H1 (cell line): ENCODE results near the gene COL19A1. TPM values are rescaled to one million over a fixed set of nuclear protein-coding genes. Genes with fewer than 3 reads are reported as not detected.

Experiments used
- CTCF ChIA-PET: fragments of 300-600 bp; sonication (Branson Sonifier 250); formaldehyde crosslinking; loops from one replicate; lab custom pipeline; 2021; ENCODE audit not compliant: partially characterized antibody; lab: Charles Lee
- POLR2A ChIA-PET: fragments of 300-600 bp; sonication (Branson Sonifier 250); formaldehyde crosslinking; loops from one replicate; lab custom pipeline; 2021; ENCODE audit warnings: inconsistent platforms; ENCODE audit not compliant: partially characterized antibody; lab: Charles Lee
- DNase-seq, 2 experiments: peaks; one replicate each; pipeline versions ENCODE4 v3.0.0 to v3.0.0-alpha.2; 2010 to 2022; ENCODE audit warnings: low spot score in 2 of 2, low read depth in 1 of 2, mixed read lengths in 1 of 2
- FAIRE-seq: peaks from 2 replicates; lab custom pipeline; 2011; peaks lifted over from hg19 to GRCh38; lab: Jason Lieb, UNC
- H2AFZ ChIP-seq: 2 replicates; pipeline ENCODE4 v1.8.1; 2012; ENCODE audit warnings: low read length, inconsistent platforms
- H2AK5ac ChIP-seq: 2 replicates; pipeline ENCODE4 v1.6.1; 2013; ENCODE audit warnings: low read depth, low read length
- H2BK120ac ChIP-seq: replicated peaks from 2 replicates; pipeline ENCODE3; 2013; ENCODE audit warnings: low read depth, low read length, inconsistent platforms
- H2BK12ac ChIP-seq: 2 replicates; pipeline ENCODE4 v1.6.1; 2013; ENCODE audit warnings: low read depth, low read length
- H2BK15ac ChIP-seq: 2 replicates; pipeline ENCODE4 v1.6.1; 2013; ENCODE audit warnings: low read length
- H2BK20ac ChIP-seq: 2 replicates; pipeline ENCODE4 v1.6.1; 2013; ENCODE audit warnings: low read length
- H2BK5ac ChIP-seq: 2 replicates; pipeline ENCODE4 v1.6.1; 2013; ENCODE audit warnings: low read depth, low read length
- H3K14ac ChIP-seq: 2 replicates; pipeline ENCODE4 v1.6.1; 2013; ENCODE audit warnings: inconsistent platforms; ENCODE audit not compliant: insufficient read length
- H3K18ac ChIP-seq: 2 replicates; pipeline ENCODE4 v1.6.1; 2013; ENCODE audit warnings: low read length; ENCODE audit errors: extremely low read depth
- H3K23ac ChIP-seq: 2 replicates; pipeline ENCODE4 v1.6.1; 2013; ENCODE audit warnings: inconsistent platforms; ENCODE audit not compliant: insufficient read length
- H3K23me2 ChIP-seq: 2 replicates; pipeline ENCODE4 v1.6.1; 2013; ENCODE audit warnings: low read depth, low read length
- H3K27ac ChIP-seq: 2 replicates; pipeline ENCODE4 v1.6.1; 2011; ENCODE audit warnings: low read depth, low read length, inconsistent platforms
- H3K27me3 ChIP-seq, 4 experiments: replicated peaks in 1 of 4; 1 replicate in 1 of 4; 2 replicates in 3 of 4; pipeline versions ENCODE4 v1.6.1 to v1.8.1; 2011 to 2013; ENCODE audit warnings: low read length in 3 of 4, mild to moderate bottlenecking in 3 of 4, inconsistent platforms in 2 of 4, mixed read lengths in 2 of 4, moderate library complexity in 1 of 4; ENCODE audit not compliant: control insufficient read depth in 3 of 4, insufficient read depth in 3 of 4; ENCODE audit errors: extremely low read depth in 1 of 4
- H3K36me3 ChIP-seq, 4 experiments: 2 replicates each; pipeline versions ENCODE4 v1.6.1 to v1.8.1; 2011 to 2013; ENCODE audit warnings: mild to moderate bottlenecking in 4 of 4, low read length in 3 of 4, moderate library complexity in 2 of 4, control low read depth in 1 of 4, inconsistent platforms in 1 of 4; ENCODE audit not compliant: insufficient read depth in 4 of 4, control insufficient read depth in 2 of 4
- H3K4ac ChIP-seq: replicated peaks from 2 replicates; pipeline ENCODE3; 2013; ENCODE audit warnings: low read length, low read depth, mixed read lengths, inconsistent platforms; ENCODE audit not compliant: insufficient read length
- H3K4me1 ChIP-seq, 4 experiments: replicated peaks in 1 of 4; 1 replicate in 1 of 4; 2 replicates in 3 of 4; pipeline versions ENCODE4 v1.6.1 to v1.8.1; 2011 to 2013; ENCODE audit warnings: low read length in 3 of 4, inconsistent platforms in 2 of 4, mixed read lengths in 1 of 4; ENCODE audit not compliant: insufficient read depth in 4 of 4, control insufficient read depth in 3 of 4
- H3K4me2 ChIP-seq, 2 experiments: 2 replicates each; pipeline versions ENCODE4 v1.6.1 to v1.8.1; 2011 to 2013; ENCODE audit warnings: low read depth in 2 of 2, low read length in 2 of 2, control low read depth in 1 of 2, inconsistent platforms in 1 of 2, mild to moderate bottlenecking in 1 of 2; ENCODE audit not compliant: insufficient read depth in 1 of 2
- H3K4me3 ChIP-seq, 4 experiments: fragments of 200-600, 300-600 bp in 1 of 4; sonication (generic), shearing (Covaris generic), sonication (Bioruptor Twin) in 1 of 4; 2 replicates each; pipeline versions ENCODE4 v1.5.1 to v1.8.1; 2011 to 2016; ENCODE audit warnings: low read length in 4 of 4, low read depth in 3 of 4, control low read depth in 2 of 4, inconsistent platforms in 2 of 4, mild to moderate bottlenecking in 2 of 4, mixed read lengths in 1 of 4, moderate library complexity in 1 of 4; ENCODE audit not compliant: insufficient read depth in 2 of 4; ENCODE audit errors: extremely low read depth in 1 of 4
- H3K56ac ChIP-seq: replicated peaks from 2 replicates; pipeline ENCODE3; 2013; ENCODE audit warnings: low read depth, mild to moderate bottlenecking, mixed read lengths, low read length, inconsistent platforms; ENCODE audit not compliant: insufficient read length
- H3K79me1 ChIP-seq: 2 replicates; pipeline ENCODE4 v1.6.1; 2013; ENCODE audit warnings: low read depth, low read length, control low read depth
- H3K79me2 ChIP-seq, 2 experiments: 2 replicates each; pipeline versions ENCODE4 v1.6.1 to v1.8.1; 2012 to 2013; ENCODE audit warnings: low read length in 2 of 2, mild to moderate bottlenecking in 2 of 2, inconsistent platforms in 1 of 2; ENCODE audit not compliant: insufficient read depth in 2 of 2, control insufficient read depth in 1 of 2
- H3K9ac ChIP-seq, 4 experiments: replicated peaks in 1 of 4; 1 replicate in 1 of 4; 2 replicates in 3 of 4; pipeline versions ENCODE4 v1.6.1 to v1.8.1; 2011 to 2013; ENCODE audit warnings: low read depth in 3 of 4, low read length in 3 of 4, control low read depth in 2 of 4, mild to moderate bottlenecking in 2 of 4, moderate library complexity in 2 of 4, inconsistent platforms in 1 of 4; ENCODE audit errors: extremely low read depth in 1 of 4
- H3K9me3 ChIP-seq, 2 experiments: 2 replicates each; pipeline versions ENCODE4 v1.6.1 to v1.8.1; 2012 to 2013; ENCODE audit warnings: mild to moderate bottlenecking in 2 of 2, moderate library complexity in 2 of 2, control low read depth in 1 of 2, inconsistent platforms in 1 of 2, low read depth in 1 of 2, low read length in 1 of 2, mixed read lengths in 1 of 2; ENCODE audit not compliant: insufficient read depth in 2 of 2
- H4K20me1 ChIP-seq, 2 experiments: replicated peaks in 1 of 2; 2 replicates each; pipeline versions ENCODE3 to v1.8.1; 2011 to 2013; ENCODE audit warnings: inconsistent platforms in 2 of 2, low read length in 2 of 2, mild to moderate bottlenecking in 1 of 2; ENCODE audit not compliant: insufficient read depth in 2 of 2, control insufficient read depth in 1 of 2
- H4K5ac ChIP-seq: 2 replicates; pipeline ENCODE4 v1.6.1; 2013; ENCODE audit warnings: low read length, low read depth, mixed read lengths, inconsistent platforms; ENCODE audit not compliant: insufficient read length
- H4K8ac ChIP-seq: 2 replicates; pipeline ENCODE4 v1.8.0; 2013; ENCODE audit warnings: mild to moderate bottlenecking, moderate library complexity, low read length, inconsistent platforms; ENCODE audit not compliant: insufficient read depth; ENCODE audit errors: extremely low read depth
- H4K91ac ChIP-seq: replicated peaks from 2 replicates; pipeline ENCODE3; 2013; ENCODE audit warnings: low read length, mixed read lengths, inconsistent platforms; ENCODE audit not compliant: insufficient read length
- BACH1 ChIP-seq: IDR thresholded peaks from 2 replicates; pipeline ENCODE4 v1.6.1; 2012; ENCODE audit warnings: low read length, improper control_type of control experiment
- MAFK ChIP-seq: IDR thresholded peaks from 2 replicates; pipeline ENCODE4 v1.6.1; 2012; ENCODE audit warnings: low read depth, mild to moderate bottlenecking, improper control_type of control experiment, low read length
- WGBS, 2 experiments: shearing (Covaris generic) in 1 of 2; methylation state at CpG; one replicate each; pipeline versions ENCODE4 v1.1.6 to v1.1.7; 2013 to 2015; ENCODE audit warnings: low lambda C conversion rate in 2 of 2, mixed read lengths in 2 of 2, inconsistent platforms in 1 of 2, low coverage in 1 of 2, missing lambda C conversion rate in 1 of 2; ENCODE audit not compliant: insufficient replicate concordance in 2 of 2, insufficient coverage in 1 of 2, insufficient read length in 1 of 2; ENCODE audit errors: extremely low coverage in 1 of 2, missing lambda C conversion rate in 1 of 2; 5-methylcytosine and 5-hydroxymethylcytosine counted together
- polyA plus RNA-seq, 7 experiments: library from polyadenylated mRNA; depleted of rRNA in 3 of 7; stranded (reverse) in 5 of 7; unstranded in 2 of 7; fragments of >200 nt in 5 of 7; fragments of 200-250 nt in 2 of 7; gene quantifications; 1 replicate in 5 of 7; 2 replicates in 1 of 7; 4 replicates in 1 of 7; pipeline versions ENCODE4 v1.2.1 to v1.2.3, GENCODE V29; 2011 to 2013; ENCODE audit warnings: missing spikeins in 2 of 7, mixed read lengths in 2 of 7
- total RNA-seq: library from RNA; stranded (reverse); fragmentation: NEBNext Ultra II Directional; extraction: Animal tissue kit (Norgen Biotek cat#: 25700); gene quantifications from 2 replicates; pipeline ENCODE4 v1.2.1, GENCODE V29; 2021

The COL19A1 gene
- total and polyA plus RNA-seq, 2 of the 8 experiments (the other 6 are each of a cell fraction or from before 2014, with no cell fraction given): not detected

DNA sequence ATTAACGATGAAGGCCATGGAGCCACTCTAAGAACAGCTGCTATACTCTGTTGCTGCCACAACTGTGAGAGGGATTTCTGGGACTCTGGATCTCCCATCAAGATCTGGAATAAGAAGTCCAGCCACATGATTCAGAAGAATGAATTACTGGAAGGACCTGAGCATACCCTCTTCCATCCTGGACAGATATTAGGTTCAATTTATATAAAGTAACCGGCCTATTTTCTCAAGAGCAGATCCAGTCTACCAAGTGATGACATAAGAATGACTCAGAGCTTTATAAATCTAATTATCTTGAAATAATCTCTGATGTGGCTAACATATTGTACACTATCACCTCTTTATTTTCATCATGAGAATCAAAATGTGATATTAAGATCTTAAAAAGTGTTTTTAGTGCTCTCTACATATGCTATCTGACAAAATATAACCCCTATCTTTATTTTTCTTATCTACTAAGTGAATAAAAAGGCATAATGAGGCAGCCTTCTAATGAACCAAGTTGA lies 391.5 kb downstream of the COL19A1 start:
- no peak overlapping the region for H3K4me2 ChIP-seq
- H3K27me3 ChIP-seq: no peaks in the 10 kb centered on the region
- H3K9ac ChIP-seq: no peak overlapping the region
- 87% methylated on average over 2 of the region's 2 CpGs; no CpG with 5 or more reads in 1 of the 2 experiments for WGBS, 2 experiments
- CTCF ChIA-PET: no interaction called here
- H2BK120ac ChIP-seq: no peak overlapping the region
- H3K36me3 ChIP-seq: peaks cover 0 to 3% (median 0%) of the 10 kb centered on the region in 4 experiments; a peak in 1 of 8 replicates
- H3K23me2 ChIP-seq: no peaks in the 10 kb centered on the region
- DNase-seq: no peak
- no peak for TF ChIP-seq MAFK
- no peak for TF ChIP-seq BACH1
- no peaks in the 10 kb centered on the region for H4K20me1 ChIP-seq
- no peak overlapping the region for H4K8ac ChIP-seq
- no peak overlapping the region for H3K4me3 ChIP-seq
- no peak overlapping the region for H2BK5ac ChIP-seq
- FAIRE-seq: no peak
- POLR2A ChIA-PET: interaction anchor here (0.8 kb wide), 1 partner anchor 27 kb away, joined by 3 read pairs; no protein-coding TSS in a partner anchor
- no peak overlapping the region for H2AK5ac ChIP-seq
- no peak overlapping the region for H3K23ac ChIP-seq
- no peak overlapping the region for H2AFZ ChIP-seq
- no peak overlapping the region for H2BK15ac ChIP-seq
- no peak overlapping the region for H3K18ac ChIP-seq
- no peak overlapping the region for H4K91ac ChIP-seq
- H2BK12ac ChIP-seq: no peak overlapping the region
- no peak overlapping the region for H3K4ac ChIP-seq
- no peaks in the 10 kb centered on the region for H3K9me3 ChIP-seq
- H3K79me1 ChIP-seq: no peaks in the 10 kb centered on the region
- no peak overlapping the region for H3K14ac ChIP-seq
- no peaks in the 10 kb centered on the region for H3K79me2 ChIP-seq
- no peaks in the 10 kb centered on the region for H3K4me1 ChIP-seq
- no peak overlapping the region for H2BK20ac ChIP-seq
- H3K27ac ChIP-seq: no peak overlapping the region
- H3K56ac ChIP-seq: no peak overlapping the region
- H4K5ac ChIP-seq: no peak overlapping the region
